Measurements from ENCODE around the gene BCAS4. TPM values are rescaled to one million over a fixed set of nuclear protein-coding genes. Genes with fewer than 3 reads are reported as not detected.
"Not testable (repeated sequence)": the region's sequence is repeated elsewhere in the genome, so short reads cannot be mapped to it uniquely, and the experiment has no call there.

The BCAS4 gene
- total RNA-seq, 1 donor from 2014 or later = 16.7 TPM

- Mint-ChIP-seq H3K4me1 (ENCODE audit: low read depth, unreplicated experiment) (no peaks in the 10 kb centered on the region), H3K9me3 (ENCODE audit: unreplicated experiment) (no peaks in the 10 kb centered on the region), H3K27ac (ENCODE audit: unreplicated experiment) (no peak overlapping the region), H3K36me3 (ENCODE audit: low read depth, unreplicated experiment) (no peaks in the 10 kb centered on the region), H3K4me3 (ENCODE audit: unreplicated experiment) (no peak overlapping the region), H3K27me3 (ENCODE audit: low read depth, unreplicated experiment) (peaks cover 2% of the 10 kb centered on the region)
- peaks cover 3% of the 10 kb centered on the region for H3K79me2 ChIP-seq (ENCODE audit: insufficient read depth, low read length)
- FAIRE-seq = no peak
- no peak overlapping the region for H3K27ac ChIP-seq (ENCODE audit: low read depth, low read length)
- H3K4me3 ChIP-seq (ENCODE audit: insufficient read depth, low read depth, low read length) = no peak overlapping the region
- H3K9ac ChIP-seq (ENCODE audit: low read length) = no peak overlapping the region
- no peaks in the 10 kb centered on the region for H3K27me3 ChIP-seq (ENCODE audit: insufficient read depth, low read length)
- peaks cover 11% of the 10 kb centered on the region for H3K4me1 ChIP-seq (ENCODE audit: insufficient read depth, low read length)
- H3K36me3 ChIP-seq (ENCODE audit: insufficient read depth, low read length) = no peaks in the 10 kb centered on the region
- TF ChIP-seq EZH2 (IDR thresholded peaks at IDR 0.05; ENCODE audit: insufficient read depth, low read length) = no peak
- no peak for TF ChIP-seq CTCF (IDR thresholded peaks at IDR 0.05; ENCODE audit: insufficient read depth, low read depth, low read length)
- no peaks in the 10 kb centered on the region for H4K20me1 ChIP-seq (ENCODE audit: insufficient read depth, low read length)
- no peak overlapping the region for H2AFZ ChIP-seq (ENCODE audit: low read depth, low read length)
- DNase-seq (ENCODE audit: low read depth) = no peak
- H3K4me2 ChIP-seq (ENCODE audit: low read length) = no peak overlapping the region
- H3K9me3 ChIP-seq (ENCODE audit: insufficient read depth, low read depth, low read length) = no peaks in the 10 kb centered on the region
Measured at GRCh38 chr20:50799890-50800550, 5.2 kb downstream of the BCAS4 start.

- H3K9ac ChIP-seq (ENCODE audit: low read length); H3K27me3 ChIP-seq (ENCODE audit: insufficient read depth, low read length); FAIRE-seq; H3K27ac Mint-ChIP-seq (ENCODE audit: unreplicated experiment); H3K4me3 Mint-ChIP-seq (ENCODE audit: unreplicated experiment); H3K9me3 Mint-ChIP-seq (ENCODE audit: unreplicated experiment); H3K36me3 Mint-ChIP-seq (ENCODE audit: low read depth, unreplicated experiment); H3K36me3 ChIP-seq (ENCODE audit: insufficient read depth, low read length); H3K27me3 Mint-ChIP-seq (ENCODE audit: low read depth, unreplicated experiment); H3K4me3 ChIP-seq (ENCODE audit: insufficient read depth, low read depth, low read length); H4K20me1 ChIP-seq (ENCODE audit: insufficient read depth, low read length); H3K4me2 ChIP-seq (ENCODE audit: low read length); H3K27ac ChIP-seq (ENCODE audit: low read depth, low read length); H3K79me2 ChIP-seq (ENCODE audit: insufficient read depth, low read length); H3K4me1 Mint-ChIP-seq (ENCODE audit: low read depth, unreplicated experiment); DNase-seq (ENCODE audit: low read depth); H3K9me3 ChIP-seq (ENCODE audit: insufficient read depth, low read depth, low read length); H3K4me1 ChIP-seq (ENCODE audit: insufficient read depth, low read length); H2AFZ ChIP-seq (ENCODE audit: low read depth, low read length): not testable (repeated sequence)
Measured at GRCh38 chr20:50800986-50801746, 6.3 kb downstream of the BCAS4 start.

GRCh38 chr20:50801747-50802125, 6.9 kb downstream of the BCAS4 start:
- Histone ChIP-seq H3K9ac (ENCODE audit: low read length) (no peak overlapping the region), H3K4me3 (ENCODE audit: insufficient read depth, low read depth, low read length) (no peak overlapping the region), H4K20me1 (ENCODE audit: insufficient read depth, low read length) (no peaks in the 10 kb centered on the region), H3K27ac (ENCODE audit: low read depth, low read length) (no peak overlapping the region), H3K79me2 (ENCODE audit: insufficient read depth, low read length) (peaks cover 3% of the 10 kb centered on the region), H3K4me1 (ENCODE audit: insufficient read depth, low read length) (peaks cover 7% of the 10 kb centered on the region), H2AFZ (ENCODE audit: low read depth, low read length) (no peak overlapping the region), H3K36me3 (ENCODE audit: insufficient read depth, low read length) (no peaks in the 10 kb centered on the region), H3K4me2 (ENCODE audit: low read length) (no peak overlapping the region), H3K27me3 (ENCODE audit: insufficient read depth, low read length) (no peaks in the 10 kb centered on the region), H3K9me3 (ENCODE audit: insufficient read depth, low read depth, low read length) (no peaks in the 10 kb centered on the region)
- Mint-ChIP-seq H3K4me1 (ENCODE audit: low read depth, unreplicated experiment) (no peaks in the 10 kb centered on the region), H3K4me3 (ENCODE audit: unreplicated experiment) (no peak overlapping the region), H3K9me3 (ENCODE audit: unreplicated experiment) (no peaks in the 10 kb centered on the region), H3K36me3 (ENCODE audit: low read depth, unreplicated experiment) (no peaks in the 10 kb centered on the region), H3K27me3 (ENCODE audit: low read depth, unreplicated experiment) (peaks cover 2% of the 10 kb centered on the region), H3K27ac (ENCODE audit: unreplicated experiment) (no peak overlapping the region)
- DNase-seq (ENCODE audit: low read depth) = no peak
- no peak for FAIRE-seq
- no peak for TF ChIP-seq EZH2 (IDR thresholded peaks at IDR 0.05; ENCODE audit: insufficient read depth, low read length)
